Left forelimb (tissue), 1 donor: ENCODE results near the gene SDK1.

Experiments used
- DNase-seq: peaks from one replicate; pipeline ENCODE4 v3.0.0-alpha.2; 2018; ENCODE audit warnings: low spot score

SDK1 gene, protein sequence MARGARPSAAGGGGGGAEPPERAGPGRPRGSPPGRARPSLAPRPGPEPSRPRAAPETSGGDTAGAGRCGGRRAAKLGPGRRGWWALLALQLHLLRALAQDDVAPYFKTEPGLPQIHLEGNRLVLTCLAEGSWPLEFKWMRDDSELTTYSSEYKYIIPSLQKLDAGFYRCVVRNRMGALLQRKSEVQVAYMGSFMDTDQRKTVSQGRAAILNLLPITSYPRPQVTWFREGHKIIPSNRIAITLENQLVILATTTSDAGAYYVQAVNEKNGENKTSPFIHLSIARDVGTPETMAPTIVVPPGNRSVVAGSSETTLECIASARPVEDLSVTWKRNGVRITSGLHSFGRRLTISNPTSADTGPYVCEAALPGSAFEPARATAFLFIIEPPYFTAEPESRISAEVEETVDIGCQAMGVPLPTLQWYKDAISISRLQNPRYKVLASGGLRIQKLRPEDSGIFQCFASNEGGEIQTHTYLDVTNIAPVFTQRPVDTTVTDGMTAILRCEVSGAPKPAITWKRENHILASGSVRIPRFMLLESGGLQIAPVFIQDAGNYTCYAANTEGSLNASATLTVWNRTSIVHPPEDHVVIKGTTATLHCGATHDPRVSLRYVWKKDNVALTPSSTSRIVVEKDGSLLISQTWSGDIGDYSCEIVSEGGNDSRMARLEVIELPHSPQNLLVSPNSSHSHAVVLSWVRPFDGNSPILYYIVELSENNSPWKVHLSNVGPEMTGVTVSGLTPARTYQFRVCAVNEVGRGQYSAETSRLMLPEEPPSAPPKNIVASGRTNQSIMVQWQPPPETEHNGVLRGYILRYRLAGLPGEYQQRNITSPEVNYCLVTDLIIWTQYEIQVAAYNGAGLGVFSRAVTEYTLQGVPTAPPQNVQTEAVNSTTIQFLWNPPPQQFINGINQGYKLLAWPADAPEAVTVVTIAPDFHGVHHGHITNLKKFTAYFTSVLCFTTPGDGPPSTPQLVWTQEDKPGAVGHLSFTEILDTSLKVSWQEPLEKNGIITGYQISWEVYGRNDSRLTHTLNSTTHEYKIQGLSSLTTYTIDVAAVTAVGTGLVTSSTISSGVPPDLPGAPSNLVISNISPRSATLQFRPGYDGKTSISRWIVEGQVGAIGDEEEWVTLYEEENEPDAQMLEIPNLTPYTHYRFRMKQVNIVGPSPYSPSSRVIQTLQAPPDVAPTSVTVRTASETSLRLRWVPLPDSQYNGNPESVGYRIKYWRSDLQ (N-terminal part only)

DNA sequence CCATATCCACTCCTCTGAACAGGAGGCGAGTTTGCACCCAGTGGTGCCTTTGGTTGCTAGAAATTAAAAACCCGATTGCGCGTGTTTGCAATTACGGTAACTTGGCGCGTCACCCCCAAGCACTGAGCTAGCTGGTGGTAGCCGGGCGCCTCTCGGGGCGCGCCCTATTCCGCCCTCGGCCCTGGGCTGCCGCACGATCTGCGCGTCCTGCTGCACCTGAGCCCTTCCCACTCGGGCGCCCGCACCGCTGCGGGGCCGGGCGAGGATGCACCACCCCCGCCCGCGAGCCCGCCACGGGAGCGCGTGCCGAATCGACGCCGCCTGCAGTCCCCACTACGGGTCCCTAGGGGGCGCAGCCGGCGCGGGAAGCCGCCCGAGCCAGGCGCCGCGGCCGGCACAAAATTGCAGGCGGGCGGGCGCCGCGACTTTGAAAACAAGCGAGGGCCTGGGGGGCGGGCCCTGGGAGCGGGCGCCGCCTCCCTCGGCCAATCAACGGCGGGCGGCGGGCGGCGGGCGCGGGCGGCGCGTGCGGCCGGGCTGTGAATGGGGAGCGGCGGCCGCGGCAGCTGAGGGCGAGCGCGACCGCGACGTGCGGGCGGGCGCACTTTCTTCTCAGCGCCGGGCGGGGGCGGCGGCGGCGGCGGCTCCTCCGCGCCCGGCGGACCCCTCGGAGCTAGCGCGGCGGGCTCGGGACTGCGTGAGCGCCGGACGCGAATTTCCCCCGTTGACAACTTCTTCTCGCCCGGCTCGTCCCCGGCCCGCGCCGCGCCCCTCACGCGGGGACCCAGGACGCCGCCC is at the start of gene SDK1:
Gene SDK1 (plus strand): TSS at position 602 of the 798 bp plus-strand sequence. CDS start 335 bp downstream, outside the sequence.
- DNase-seq: peak; percentile 96

- DNase-seq: no peak
Measured at GRCh38 chr7:3254718-3255117, 46.3 kb upstream of the SDK1 start.

DNA sequence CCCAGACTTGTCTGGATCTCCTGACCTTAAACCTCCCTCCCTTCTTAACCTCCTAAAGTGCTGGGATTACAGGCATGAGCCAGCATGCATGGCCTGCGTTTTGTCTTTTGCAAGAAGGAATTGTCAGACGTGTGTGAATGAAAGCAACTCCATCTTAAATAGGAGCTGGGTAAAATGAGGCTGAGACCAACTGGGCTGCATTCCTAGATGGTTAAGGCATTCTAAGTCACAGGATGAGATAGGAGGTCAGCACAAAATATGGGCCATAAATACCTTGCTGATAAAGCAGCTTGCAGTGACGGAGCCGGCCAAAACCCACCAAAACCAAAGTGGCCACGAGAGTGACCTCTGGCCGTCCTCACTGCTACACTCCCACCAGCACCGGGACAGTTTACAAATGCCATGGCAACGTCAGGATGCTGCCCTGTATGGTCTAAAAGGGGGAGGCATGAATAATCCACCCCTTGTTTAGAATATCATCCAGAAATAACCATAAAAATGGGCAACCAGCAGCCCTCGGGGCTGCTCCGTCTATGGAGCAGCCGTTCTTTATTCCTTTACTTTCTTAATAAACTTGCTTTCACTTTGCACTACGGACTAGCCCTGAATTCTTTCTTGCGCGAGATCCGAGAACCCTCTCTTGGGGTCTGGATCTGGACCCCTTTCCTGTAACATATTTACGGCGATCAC is 41.2 kb upstream of the SDK1 start:
- no peak for DNase-seq

- no peak for DNase-seq
Measured at GRCh38 chr7:3260401-3260715, 40.7 kb upstream of the SDK1 start.

- DNase-seq: no peak
Measured at GRCh38 chr7:3264693-3265339, 36.2 kb upstream of the SDK1 start.

DNA sequence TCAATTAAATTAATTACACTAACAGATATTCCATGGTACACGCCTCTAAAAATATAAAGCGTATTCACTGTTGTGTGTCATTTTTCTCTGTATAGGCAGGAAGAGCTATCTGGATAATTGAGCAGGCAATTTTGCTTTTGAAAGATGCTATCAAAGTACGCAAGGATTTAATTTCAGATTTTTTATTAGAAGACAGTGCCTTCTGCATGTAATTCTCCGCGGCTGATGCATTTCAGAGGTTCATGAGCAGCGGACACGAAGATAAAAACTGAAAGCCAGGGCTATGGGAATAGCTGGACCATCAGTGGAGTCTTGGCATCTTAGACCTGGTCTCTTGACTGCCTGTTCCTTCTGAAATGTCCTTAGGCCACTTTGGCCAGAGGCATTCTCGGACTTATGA is 35.7 kb upstream of the SDK1 start:
- DNase-seq: no peak

- DNase-seq: no peak
Measured at GRCh38 chr7:3266240-3266639, 34.8 kb upstream of the SDK1 start.

DNA sequence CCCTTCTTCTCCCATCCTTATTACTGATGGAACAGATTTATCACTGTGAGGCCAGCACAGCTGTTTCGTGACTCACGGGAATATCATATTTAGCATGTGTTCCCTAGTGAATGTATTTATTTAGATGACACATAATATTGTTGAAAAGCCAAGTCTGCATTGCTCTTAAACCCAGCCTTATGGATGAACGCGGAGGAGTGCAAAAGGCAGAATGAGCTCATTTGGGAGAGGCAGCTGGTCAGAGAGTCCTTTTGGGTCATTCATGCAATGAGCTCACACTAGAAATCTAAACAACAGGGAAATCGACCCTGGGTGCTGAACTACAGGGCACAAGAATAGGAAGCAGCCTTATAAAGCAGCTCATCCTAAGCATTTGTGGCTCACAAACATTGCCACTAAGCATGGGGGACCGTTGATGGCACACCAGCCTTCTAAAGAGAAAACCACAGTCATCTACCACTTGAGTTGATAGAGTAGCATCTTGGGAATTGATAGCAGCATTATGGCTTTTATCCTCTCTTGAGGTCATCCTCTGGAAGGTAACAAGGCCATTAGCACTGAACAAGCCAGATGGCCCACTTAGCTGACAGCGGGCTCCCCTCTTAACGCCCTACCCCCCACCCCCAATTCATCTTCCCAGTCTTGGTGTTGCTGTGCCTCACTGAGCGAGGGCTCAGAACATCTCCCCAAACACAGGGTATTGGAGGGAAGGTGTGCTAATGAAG is 32.9 kb upstream of the SDK1 start:
- no peak for DNase-seq

GRCh38 chr7:3270362-3270761 is 30.7 kb upstream of the SDK1 start:
- DNase-seq: no peak

GRCh38 chr7:3271298-3271697 is 29.8 kb upstream of the SDK1 start:
- no peak for DNase-seq

- no peak for DNase-seq
Measured at GRCh38 chr7:3272691-3273141, 28.3 kb upstream of the SDK1 start.

DNA sequence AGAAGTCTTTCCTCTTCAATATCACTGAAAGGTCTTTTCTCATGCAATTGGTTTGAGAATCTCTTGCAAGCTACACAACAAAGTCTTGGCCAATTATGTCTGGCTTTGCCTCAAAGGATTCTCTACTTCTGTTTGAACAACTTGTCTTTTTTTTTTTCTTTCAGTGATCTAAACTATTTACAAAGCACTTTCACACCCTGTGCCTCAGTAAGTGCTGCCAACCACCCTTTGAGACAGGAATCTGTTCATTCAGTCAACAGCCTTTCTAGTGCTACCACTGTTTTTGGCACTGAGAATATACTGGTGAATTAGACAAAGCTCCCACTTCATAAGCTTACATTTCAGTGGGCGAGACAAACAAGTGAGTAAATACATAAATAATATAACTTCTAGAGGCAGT is 26.9 kb upstream of the SDK1 start:
- no peak for DNase-seq

DNA sequence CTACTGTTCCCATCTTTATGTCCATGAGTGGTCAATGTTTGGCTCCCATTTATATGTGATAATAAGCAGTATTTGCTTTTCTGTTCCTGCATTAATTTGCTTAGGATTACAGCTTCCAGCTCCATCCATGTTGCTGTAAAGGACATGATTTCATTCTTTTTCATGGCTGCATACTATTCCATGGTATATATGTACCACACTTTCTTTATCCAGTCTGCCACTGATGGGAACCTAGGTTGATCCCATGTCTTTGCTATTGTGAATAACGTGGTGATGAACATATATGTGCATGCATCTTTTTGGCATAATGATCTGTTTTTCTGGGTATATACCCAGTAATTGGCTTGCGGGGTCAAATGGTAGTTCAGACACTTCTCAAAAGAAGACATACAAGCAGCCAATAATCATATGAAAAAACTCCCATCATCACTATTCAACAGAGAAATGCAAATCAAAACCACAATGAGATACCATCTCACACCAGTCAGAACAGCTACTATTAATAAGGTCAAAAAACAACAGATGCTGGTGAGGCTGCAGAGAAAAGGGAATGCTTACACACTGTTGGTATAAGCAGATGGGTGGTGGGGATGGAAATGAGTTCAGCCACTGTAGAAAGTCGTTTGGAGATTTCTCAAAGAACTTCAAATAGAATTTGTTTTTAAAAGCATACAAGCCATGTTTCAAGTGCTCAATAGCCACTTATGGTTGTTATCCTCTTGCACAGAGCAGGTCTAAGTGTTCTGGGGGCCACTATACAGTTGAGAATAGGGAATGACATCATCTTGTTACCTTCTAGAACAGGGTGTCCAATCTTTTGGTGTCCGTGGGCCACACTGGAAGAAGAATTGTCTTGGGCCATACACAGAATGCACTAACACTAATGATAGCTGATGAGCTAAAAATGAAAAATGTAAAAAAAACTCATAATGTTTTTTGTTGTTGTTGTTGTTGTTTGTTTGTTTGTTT is 23.2 kb upstream of the SDK1 start:
- no peak for DNase-seq

- no peak for DNase-seq
Measured at GRCh38 chr7:3279147-3279818, 21.8 kb upstream of the SDK1 start.

DNA sequence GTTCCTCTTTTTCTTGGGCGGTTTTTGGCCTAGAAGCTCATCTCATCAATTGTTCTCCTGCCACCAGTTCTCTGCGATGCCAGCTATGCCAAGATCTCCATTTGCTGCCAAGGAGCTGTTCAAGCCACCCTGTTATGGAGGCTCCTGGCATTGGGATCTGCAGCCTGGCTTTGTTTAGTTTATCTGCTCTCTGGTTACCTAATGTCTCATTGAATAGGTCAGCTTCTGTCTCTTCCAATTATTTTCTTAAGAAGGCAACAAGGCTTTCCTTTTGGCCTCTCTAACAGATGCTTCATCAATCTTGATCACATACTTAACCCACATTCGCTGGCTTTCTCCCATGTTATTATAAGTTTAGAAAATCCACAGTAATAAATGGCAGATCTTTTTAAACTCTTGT is 20.6 kb upstream of the SDK1 start:
- DNase-seq: no peak

DNA sequence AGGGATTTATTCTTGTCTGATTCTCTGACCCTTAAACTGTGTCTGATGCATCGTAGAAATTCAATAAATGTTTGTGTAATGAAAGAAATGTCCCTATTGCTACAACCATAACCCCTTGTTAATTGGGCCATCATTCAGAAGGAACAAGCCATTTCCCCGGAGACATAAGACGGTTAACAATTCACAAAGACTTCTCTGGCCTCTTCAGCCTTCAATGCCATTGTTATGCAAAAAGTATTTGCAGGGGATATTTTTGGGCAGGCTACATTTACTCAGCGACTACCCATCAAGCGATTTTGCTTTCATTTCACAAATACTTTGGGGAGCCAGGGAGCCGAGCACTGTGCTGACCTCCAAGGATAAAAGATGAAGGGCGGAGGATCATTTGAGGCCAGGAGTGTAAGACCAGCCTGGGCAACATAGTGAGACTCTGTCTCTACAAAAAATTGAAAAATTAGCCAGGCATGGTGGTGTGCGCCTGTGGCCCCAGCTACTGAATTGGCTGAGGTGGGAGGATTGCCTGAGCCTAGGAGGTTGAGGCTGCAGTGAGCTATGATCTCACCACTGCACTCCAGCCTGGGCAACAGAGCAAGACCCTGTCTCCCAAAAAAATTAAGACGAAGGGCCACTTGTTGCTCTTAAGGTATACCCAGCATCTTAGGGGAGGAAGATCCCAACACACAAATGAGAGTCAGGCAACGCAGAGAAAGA is 20.0 kb upstream of the SDK1 start:
- DNase-seq: no peak

DNA sequence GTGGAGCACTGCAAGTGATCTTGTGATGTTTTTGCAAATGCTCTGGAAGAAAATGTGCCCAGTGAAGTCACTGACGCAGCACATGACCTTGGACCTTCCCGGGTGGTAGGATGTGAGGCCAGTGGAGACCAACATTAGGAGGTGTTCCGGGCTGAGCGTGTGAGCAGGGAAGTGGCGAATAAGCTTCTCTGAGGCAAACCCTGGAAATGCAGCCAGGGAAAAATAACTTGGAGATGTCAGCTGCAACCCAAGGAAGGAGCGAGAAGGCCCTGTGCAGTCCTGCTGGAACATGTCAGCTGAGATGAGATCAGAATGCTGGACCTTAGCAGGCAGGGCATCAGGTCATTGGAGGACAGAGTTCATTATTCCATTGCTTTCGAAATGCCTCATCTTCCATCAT is 18.6 kb upstream of the SDK1 start:
- DNase-seq: no peak
